ENCODE measurements around the gene TXNRD2. TPM values are rescaled to one million over a fixed set of nuclear protein-coding genes. Genes with fewer than 3 reads are reported as not detected.
A peak's percentile ranks its signal among the peaks of the same experiment; 100 is the strongest.

The TXNRD2 gene
- total RNA-seq, 1 donor from 2014 or later, result 6.4 TPM

GRCh38 chr22:19986011-19986409 is 44.4 kb upstream of the TXNRD2 start:
- Mint-ChIP-seq H3K4me1 (ENCODE audit: low read depth, unreplicated experiment) (peaks cover 3% of the 10 kb centered on the region), H3K27ac (ENCODE audit: unreplicated experiment) (peak overlapping the region; percentile 76), H3K36me3 (ENCODE audit: unreplicated experiment) (no peaks in the 10 kb centered on the region), H3K27me3 (ENCODE audit: unreplicated experiment) (peaks cover 6% of the 10 kb centered on the region), H3K4me3 (ENCODE audit: unreplicated experiment) (peak overlapping the region; percentile 84), H3K9me3 (ENCODE audit: unreplicated experiment) (no peaks in the 10 kb centered on the region)
- DNase-seq, result no peak
- TF ChIP-seq CTCF (IDR thresholded peaks at IDR 0.05; ENCODE audit: partially characterized antibody, unreplicated experiment), result no peak

- peaks cover 5% of the 10 kb centered on the region for H3K27me3 Mint-ChIP-seq (ENCODE audit: unreplicated experiment)
- DNase-seq, result no peak
- H3K9me3 Mint-ChIP-seq (ENCODE audit: unreplicated experiment), result peaks cover 4% of the 10 kb centered on the region
- H3K4me3 Mint-ChIP-seq (ENCODE audit: unreplicated experiment), result peak overlapping the region; percentile 84
- TF ChIP-seq CTCF (IDR thresholded peaks at IDR 0.05; ENCODE audit: partially characterized antibody, unreplicated experiment), result no peak
- H3K36me3 Mint-ChIP-seq (ENCODE audit: unreplicated experiment), result no peaks in the 10 kb centered on the region
- H3K27ac Mint-ChIP-seq (ENCODE audit: unreplicated experiment), result peak overlapping the region; percentile 59
- H3K4me1 Mint-ChIP-seq (ENCODE audit: low read depth, unreplicated experiment), result peaks cover 2% of the 10 kb centered on the region
These were observed 43.5 kb upstream of the TXNRD2 start for GRCh38 chr22:19984851-19985811.

GRCh38 chr22:19984201-19984753 is 42.7 kb upstream of the TXNRD2 start:
- no peak overlapping the region for H3K4me3 Mint-ChIP-seq (ENCODE audit: unreplicated experiment)
- peak overlapping the region; percentile 38 for H3K27ac Mint-ChIP-seq (ENCODE audit: unreplicated experiment)
- H3K4me1 Mint-ChIP-seq (ENCODE audit: low read depth, unreplicated experiment), result peaks cover 2% of the 10 kb centered on the region
- H3K27me3 Mint-ChIP-seq (ENCODE audit: unreplicated experiment), result peaks cover 5% of the 10 kb centered on the region
- TF ChIP-seq CTCF (IDR thresholded peaks at IDR 0.05; ENCODE audit: partially characterized antibody, unreplicated experiment), result no peak
- peaks cover 4% of the 10 kb centered on the region for H3K9me3 Mint-ChIP-seq (ENCODE audit: unreplicated experiment)
- DNase-seq, result no peak
- H3K36me3 Mint-ChIP-seq (ENCODE audit: unreplicated experiment), result no peaks in the 10 kb centered on the region

GRCh38 chr22:19983741-19984140 is 42.1 kb upstream of the TXNRD2 start:
- no peak for DNase-seq
- Mint-ChIP-seq H3K36me3 (ENCODE audit: unreplicated experiment) (no peaks in the 10 kb centered on the region), H3K9me3 (ENCODE audit: unreplicated experiment) (peaks cover 4% of the 10 kb centered on the region)

More at GRCh38 chr22:19983741-19984140, 42.1 kb upstream of the TXNRD2 start:
- no peak overlapping the region for H3K4me3 Mint-ChIP-seq (ENCODE audit: unreplicated experiment)
- peaks cover 2% of the 10 kb centered on the region for H3K4me1 Mint-ChIP-seq (ENCODE audit: low read depth, unreplicated experiment)
- no peak overlapping the region for H3K27ac Mint-ChIP-seq (ENCODE audit: unreplicated experiment)
- H3K27me3 Mint-ChIP-seq (ENCODE audit: unreplicated experiment), result peaks cover 5% of the 10 kb centered on the region
- no peak for TF ChIP-seq CTCF (IDR thresholded peaks at IDR 0.05; ENCODE audit: partially characterized antibody, unreplicated experiment)

Measured in glutamatergic neuron (in vitro differentiated cells).